Activated T-cell treated with anti-CD3 and anti-CD28 coated beads for 4 hours (primary cell): Measurements from ENCODE around the gene NOS1AP.

Experiments
- DNase-seq: peaks from one replicate; pipeline ENCODE4 v3.0.0-alpha.2; 2020

Gene NOS1AP

DNA sequence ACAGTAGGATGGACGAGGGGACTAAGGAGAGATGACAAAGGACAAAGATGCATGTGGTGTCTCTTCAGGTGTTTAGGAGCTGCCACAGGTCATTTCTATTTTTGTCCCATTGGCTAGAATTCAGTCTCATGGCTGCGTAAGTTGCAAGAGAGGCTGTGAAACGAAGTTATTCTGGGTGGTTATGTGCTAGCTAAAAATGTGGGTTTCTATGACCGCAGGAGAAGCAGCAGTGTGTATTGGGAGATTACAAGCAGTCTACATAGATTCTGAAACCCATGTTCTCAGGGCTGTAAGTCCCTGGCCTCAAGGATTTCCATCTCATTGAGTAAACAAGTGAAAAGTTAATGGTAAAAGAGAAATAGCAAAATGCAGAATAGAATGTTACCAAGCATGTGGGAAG lies 196.5 kb downstream of the NOS1AP start:
- no peak for DNase-seq

GRCh38 chr1:162270016-162270770 lies 200.7 kb downstream of the NOS1AP start:
- DNase-seq = no peak

DNA sequence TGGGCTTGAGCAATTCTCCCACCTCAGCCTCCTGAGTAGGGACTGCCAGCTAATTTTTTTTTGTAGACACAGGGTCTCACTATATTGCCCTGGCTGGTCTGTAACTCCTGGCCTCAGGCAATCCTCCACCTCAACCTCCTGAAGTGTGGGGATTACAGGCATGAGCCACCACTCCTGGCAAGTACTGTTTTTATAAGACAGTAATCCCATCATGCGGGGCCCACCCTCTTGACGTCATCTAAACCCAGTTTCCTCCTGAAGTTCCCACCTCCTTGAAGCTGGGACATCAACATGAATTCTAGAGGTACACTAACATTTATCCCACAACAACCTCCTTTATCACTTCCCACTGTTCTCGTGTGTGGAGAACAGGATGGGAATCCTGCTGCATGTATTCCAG lies 202.5 kb downstream of the NOS1AP start:
- no peak for DNase-seq

DNA sequence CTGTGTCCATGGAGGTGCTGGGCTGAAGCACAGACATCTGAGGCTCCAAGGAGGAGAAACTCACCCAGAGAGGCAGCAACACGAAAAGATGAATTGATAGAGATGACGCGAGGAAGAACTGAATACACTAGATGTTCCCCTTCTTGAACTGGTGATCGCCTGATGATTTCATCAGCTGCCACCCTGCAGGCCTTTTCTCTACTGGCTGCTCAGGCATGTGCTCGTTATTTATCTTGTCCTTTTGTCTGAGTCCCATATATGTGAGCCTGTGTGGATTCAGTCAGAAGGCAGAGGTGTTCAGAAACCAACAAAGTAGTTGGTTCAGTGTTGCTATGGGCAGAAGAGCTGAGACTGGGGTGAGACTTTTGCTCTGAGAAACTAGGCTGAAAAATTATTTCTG lies 202.9 kb downstream of the NOS1AP start:
- DNase-seq = no peak

DNA sequence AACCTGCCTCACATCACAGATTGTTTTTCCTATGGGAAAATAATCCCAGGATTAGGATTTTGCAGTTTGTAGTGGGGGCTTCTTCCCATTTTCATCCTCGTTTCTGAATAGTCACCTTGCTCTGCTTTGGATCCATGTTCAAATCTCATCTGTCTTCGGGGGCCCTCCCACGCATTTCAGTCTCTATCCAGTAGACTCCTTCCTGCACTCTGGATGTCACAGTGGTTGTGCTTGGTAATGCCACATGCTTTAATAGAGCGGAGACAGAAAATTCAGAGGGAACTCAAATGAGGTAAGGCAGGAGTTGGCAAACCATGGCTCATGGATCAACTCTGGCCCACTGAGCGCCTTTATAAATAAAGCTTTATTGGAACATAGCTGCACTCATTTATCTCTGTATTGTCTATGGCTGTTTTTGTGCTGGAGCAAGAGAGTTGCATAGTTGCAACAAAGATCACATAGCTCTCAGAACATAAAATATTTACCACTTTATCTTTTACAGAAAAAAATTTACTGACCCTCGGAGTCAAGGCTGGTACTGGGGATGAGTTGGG lies 206.2 kb downstream of the NOS1AP start:
- DNase-seq = no peak

DNA sequence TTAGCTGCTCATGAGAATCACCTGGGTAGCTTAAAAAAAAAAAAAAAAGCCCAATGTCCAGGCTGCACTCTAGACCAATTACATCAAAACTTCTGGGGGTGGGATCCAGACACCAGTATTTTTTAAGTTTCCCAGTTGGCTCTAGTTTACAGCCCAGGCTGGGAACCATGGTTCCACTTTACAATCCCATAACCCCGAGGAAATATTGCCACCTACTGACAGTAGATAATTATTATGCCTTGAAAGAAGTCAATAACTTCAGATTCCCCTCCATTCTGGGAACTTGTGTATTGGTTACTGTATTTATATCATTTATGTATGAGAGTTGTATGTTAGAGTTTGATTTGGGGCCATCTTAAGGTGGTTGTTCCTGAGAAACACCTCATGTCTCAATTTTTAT lies 207.0 kb downstream of the NOS1AP start:
- no peak for DNase-seq

DNA sequence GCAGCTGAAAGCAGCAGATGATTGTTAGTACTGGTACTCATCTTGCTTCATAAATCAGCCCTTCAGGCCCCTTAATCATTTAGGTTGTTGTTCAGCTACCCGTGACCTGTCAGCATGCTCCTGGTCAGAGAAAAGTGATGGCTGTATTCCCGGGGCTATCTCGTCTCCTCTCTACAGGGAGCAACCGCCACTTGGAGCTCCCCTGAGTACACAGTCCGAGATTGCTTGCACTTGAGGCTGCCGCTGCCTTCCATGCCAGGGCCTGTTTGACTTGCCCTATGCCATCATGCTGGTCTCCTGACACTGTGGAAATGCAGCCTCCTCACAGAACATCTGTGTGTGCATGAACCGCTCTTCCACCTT lies 209.6 kb downstream of the NOS1AP start:
- DNase-seq = no peak

DNA sequence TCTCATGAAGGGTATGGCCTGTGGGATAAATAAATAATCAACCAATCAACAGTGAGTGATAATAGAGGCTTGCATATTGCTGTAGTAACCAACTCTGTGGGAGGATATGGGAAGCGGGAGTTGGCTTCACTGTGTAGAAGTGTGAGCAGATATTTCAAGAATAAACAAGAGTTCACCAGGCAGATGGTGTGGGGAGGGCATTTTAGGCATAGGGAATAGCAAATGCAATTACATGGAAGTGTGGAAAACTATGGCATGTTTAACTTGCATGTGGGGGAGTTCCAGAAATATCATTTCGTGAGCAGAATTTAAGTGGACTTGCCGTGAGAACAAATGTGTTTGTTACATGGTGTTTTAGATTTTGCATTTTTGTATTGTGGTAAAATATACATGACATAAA lies 211.9 kb downstream of the NOS1AP start:
- DNase-seq = no peak

- DNase-seq = no peak
Measured at GRCh38 chr1:162283657-162284056, 214.2 kb downstream of the NOS1AP start.

DNA sequence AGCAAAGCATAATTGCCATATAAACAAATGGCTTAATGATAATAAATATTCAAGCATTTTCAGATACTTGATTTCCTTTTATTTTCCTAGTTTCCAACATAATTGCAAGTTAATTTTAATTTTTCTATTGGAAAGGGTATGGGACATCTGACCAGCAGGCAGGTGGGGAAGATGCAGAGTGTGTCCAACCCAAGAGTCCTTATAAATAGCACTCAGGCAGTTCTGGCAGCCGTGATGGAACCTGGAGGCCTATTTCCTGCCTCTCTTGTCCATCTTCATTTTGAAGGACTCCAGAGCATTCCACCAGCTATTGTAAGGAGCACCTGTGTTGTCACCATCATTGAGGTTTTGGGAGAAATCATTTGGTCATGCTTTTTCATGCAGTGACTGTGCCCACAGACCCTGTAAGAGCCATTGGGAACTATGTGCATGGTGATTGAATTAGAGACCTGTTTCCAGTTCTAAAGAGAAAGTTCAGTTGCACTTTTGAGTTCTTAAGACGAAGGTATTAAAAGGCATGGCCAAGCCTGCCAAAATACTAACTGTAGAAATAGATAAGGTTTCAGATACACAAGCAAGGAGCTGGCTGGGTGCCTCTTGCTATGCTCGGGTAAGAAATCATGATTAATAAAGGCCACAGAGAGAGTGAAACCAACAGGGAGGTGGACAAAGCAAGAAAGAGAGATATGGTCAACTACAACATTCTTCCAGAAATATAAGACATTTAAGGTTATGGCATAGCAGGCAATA lies 214.9 kb downstream of the NOS1AP start:
- DNase-seq = no peak

- no peak for DNase-seq
Measured at GRCh38 chr1:162285149-162285561, 215.7 kb downstream of the NOS1AP start.

- no peak for DNase-seq
Measured at GRCh38 chr1:162291000-162291399, 221.5 kb downstream of the NOS1AP start.

DNA sequence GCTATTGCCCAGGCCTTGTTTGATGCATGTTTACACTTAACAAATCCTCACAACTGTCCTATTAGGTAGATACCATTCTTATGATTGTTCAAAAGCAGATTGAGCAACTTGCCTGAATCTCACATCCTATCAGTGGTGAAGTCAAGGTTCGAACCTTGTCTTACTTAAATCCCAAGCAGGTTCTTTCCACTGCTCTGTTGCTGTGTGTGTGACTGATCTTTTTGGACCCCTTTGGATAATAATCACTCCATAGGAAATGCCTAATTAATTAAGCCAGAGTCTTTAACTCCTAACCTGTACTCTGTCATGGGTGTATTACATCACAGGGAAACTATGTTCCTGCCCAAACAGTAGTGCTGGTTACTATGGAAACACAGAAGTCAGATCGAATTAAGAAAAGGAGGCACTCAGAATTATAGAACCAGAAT lies 222.9 kb downstream of the NOS1AP start:
- no peak for DNase-seq

DNA sequence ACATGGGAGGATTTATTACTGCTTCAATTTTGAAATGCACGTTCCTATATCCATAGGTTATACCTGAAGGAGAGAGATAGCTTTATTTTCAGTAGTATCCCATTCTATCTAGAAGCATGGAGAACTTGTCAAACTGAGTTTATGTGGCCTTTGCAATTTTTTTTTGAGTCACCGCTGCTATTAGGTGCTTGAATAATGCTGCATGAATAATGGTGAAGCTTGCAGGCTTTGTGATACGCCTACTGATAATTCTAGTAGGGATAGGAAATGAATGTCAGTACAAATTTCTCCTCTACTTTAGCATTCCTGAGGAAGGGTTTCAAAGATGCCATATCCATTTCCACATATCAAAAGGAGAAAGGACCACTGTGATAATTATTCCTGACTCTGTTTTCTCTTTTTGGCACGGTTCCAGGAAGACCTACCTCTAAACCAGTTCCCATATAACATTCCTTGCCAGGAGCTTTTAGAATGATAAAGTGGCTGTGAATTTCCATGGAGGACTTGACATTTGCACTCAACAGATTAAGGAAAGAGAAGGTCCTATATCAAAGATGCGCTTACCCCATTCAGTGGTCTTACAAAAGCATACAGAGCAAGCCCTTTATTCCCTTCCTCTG lies 223.7 kb downstream of the NOS1AP start:
- no peak for DNase-seq

GRCh38 chr1:162294015-162294414 lies 224.5 kb downstream of the NOS1AP start:
- no peak for DNase-seq

DNA sequence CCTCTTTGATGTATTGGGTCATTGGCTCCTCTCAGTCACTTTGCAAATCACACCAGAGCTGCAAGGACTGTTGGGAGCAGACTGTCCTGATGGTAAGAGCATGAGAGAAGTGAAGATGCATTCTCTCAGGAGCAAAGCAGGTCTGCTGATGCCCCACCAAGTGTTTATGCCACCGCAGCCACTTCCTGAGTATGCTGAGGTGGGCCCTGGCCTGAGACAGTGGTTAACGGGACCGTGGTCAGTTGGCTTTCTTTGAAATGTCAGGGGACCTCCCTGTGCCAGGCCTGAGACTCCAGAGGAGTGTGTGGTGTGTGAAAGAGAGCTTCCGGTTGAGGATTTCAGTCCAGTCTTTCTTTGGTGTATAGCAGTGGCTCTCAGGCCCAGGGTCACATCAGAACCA lies 227.7 kb downstream of the NOS1AP start:
- DNase-seq = no peak

GRCh38 chr1:162298266-162298665 lies 228.8 kb downstream of the NOS1AP start:
- no peak for DNase-seq

DNA sequence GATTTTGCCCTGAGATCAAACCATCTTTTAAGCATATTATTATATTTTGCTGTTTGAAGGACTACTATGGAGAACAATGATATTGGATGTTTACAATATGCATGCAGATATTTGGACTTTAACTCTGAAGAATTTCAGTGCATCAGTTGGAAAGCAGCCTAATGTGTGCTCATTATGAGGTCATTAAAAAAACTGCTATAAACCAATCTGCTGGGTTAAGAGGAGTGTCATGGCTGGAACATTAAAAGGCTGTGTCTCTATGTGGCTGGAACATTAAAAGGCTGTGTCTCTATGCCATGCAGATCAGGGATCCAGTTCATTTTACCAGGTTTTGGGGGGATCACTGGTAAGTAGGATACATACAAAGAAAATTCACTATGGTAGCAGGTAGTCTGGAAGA lies 229.5 kb downstream of the NOS1AP start:
- DNase-seq = no peak

DNA sequence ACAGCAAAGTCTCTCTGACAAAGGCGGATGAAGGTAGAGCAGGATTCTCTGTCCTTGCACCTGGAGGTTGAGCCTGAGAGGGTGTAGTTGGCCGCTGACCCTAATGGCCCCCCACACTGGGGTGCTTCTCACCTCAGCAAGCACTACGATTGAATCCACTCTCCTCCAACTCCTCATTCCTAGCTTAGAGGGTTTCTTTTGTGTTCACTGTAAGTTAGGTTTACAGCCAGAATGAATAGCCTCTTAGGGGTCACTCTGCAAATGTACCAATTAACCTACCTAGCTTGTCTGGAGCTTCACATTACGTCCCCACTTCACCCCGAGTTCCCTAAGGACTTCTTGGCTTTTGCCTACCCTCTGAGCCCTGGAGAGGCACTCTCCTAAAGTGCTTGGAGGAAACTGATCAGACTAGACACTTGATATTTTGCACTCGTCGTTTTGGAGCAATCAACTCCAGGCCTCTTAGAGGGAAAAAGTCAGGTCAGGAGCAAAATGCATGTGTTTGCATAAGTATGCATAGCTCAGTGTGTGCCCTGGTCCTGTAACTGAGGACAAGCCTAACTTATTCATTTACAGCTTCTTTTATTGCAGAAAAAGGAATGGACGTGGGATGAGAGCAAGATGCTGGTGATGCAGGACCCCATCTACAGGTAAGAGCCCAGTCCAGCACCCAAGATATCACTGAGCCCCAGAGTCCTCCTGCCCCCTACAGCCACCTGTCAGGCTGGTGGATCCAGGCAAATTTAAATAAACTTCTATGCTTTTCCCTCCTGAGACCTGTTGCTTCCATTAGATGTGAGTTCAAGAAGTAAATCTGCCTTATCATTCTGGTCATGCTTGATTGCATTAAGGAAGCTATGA lies 230.8 kb downstream of the NOS1AP start:
- DNase-seq = no peak

DNA sequence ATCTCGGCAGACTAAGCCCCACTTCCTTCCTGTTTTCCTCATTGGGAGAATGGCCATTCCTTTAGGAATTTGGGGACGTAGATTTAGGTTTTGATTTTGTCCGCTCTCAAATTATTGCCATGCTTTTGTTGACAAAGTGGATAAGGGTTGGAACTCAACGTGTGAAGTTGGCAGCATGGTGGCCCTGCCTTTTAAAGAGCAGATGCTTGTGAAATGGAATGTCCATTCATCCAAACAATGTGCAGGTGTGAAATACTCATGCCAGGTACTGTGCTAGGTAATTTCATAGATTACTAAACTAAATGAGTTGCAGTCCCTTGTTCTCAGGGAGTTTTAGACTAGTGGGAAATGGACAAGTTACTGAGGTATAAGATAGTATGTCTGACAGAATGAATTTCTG lies 232.2 kb downstream of the NOS1AP start:
- no peak for DNase-seq

DNA sequence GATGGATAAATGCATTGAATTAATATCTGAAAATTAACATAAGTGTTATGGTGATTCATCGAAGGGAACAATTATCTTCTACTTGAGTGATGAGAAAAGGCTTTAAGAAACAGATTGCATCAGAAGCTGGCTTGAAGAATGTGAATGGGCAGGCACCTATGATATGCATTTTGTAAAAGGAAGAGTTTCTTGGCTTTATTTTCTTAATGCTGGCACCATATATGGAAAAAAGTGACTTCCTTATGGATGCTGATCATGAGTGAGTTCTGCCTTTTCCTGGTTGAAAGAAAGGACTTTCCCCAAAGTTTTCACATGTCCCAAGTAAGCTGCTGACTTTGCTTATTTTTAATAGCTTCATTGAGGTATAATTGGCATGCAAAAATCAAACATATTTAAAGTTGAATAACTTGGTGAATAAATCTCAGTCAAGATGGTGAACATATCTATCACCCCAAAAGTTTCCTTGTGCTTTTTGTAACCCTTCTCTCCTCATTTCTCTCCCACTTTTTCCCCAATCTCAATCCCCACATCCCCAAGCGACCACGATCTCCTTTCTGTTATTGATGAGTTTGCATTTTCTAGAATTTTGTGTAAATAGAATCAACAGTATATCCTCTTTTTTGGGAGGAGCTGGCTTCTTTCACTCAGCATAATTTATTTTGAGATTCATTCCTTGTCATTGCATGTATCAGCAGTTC lies 233.0 kb downstream of the NOS1AP start:
- no peak for DNase-seq

DNA sequence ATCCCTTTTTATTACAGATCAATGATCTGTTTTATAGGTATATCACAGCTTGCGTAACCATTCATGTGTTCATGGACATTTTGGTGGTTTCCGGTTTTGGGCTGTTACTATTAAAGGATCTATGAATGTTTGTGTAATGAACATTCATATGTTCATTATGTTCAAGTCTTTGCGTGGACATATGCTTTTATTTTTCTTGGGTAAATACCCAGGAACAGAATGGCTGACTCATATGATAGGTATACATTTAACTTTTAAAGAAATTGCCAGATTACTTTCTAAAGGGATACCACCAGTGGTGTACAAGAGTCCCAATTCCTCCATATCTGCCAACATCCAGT lies 233.5 kb downstream of the NOS1AP start:
- no peak for DNase-seq
